CD4-positive, alpha-beta T cell treated with Interleukin-15 for 4 hours (primary cell): ENCODE data around the gene NFE2L3.

Experiments used
- DNase-seq: peaks from one replicate; pipeline ENCODE4 v3.0.0-alpha.2; 2020; ENCODE audit warnings: low spot score

NFE2L3 gene

GRCh38 chr7:26200444-26201246 lies 48.6 kb downstream of the NFE2L3 start, which contains the start of gene HNRNPA2B1:
Gene HNRNPA2B1, minus strand, starts transcription at chr7:26200746. Its CDS starts 169 bp downstream, at chr7:26200577.
- peak; percentile 99 for DNase-seq

GRCh38 chr7:26201247-26202018 lies 49.4 kb downstream of the NFE2L3 start, which contains the start of gene CBX3:
Gene CBX3, plus strand, starts transcription at chr7:26201745. Its CDS starts 1,254 bp downstream, at chr7:26202999.
- peak; percentile 89 for DNase-seq

- peak; percentile 43 for DNase-seq
These were observed 50.3 kb downstream of the NFE2L3 start for GRCh38 chr7:26202019-26202990.

- no peak for DNase-seq
These were observed 51.0 kb downstream of the NFE2L3 start for GRCh38 chr7:26203016-26203415.

- DNase-seq, result no peak
These were observed 56.0 kb downstream of the NFE2L3 start for GRCh38 chr7:26208040-26208439.

- no peak for DNase-seq
These were observed 61.1 kb downstream of the NFE2L3 start for GRCh38 chr7:26212921-26213718.

- DNase-seq, result no peak
These were observed 62.0 kb downstream of the NFE2L3 start for GRCh38 chr7:26213807-26214515.

- no peak for DNase-seq
These were observed 64.1 kb downstream of the NFE2L3 start for GRCh38 chr7:26216049-26216448.

GRCh38 chr7:26224359-26224758 lies 72.4 kb downstream of the NFE2L3 start:
- DNase-seq, result no peak

- no peak for DNase-seq
These were observed 76.0 kb downstream of the NFE2L3 start for GRCh38 chr7:26227987-26228386.

- no peak for DNase-seq
These were observed 82.0 kb downstream of the NFE2L3 start for GRCh38 chr7:26233902-26234511.
